K562 (cell line): ENCODE results near the gene IL3RA.

Source experiments
- EZH2 ChIP-seq: IDR thresholded peaks from 2 replicates; pipeline ENCODE4 v1.6.1; 2012; ENCODE audit warnings: low read depth, mild to moderate bottlenecking, inconsistent platforms, low read length, borderline replicate concordance
- NRF1 ChIP-seq, 2 experiments: fragments of 450-650 bp; IDR thresholded peaks in 1 of 2; conservative IDR thresholded peaks in 1 of 2; 2 replicates each; pipeline ENCODE4 v1.6.1; 2014; ENCODE audit warnings: mild to moderate bottlenecking in 2 of 2

- TF ChIP-seq EZH2: no peak
- no peak for TF ChIP-seq NRF1 (conservative IDR thresholded peaks at IDR 0.05 in 1 of 2, IDR thresholded peaks at IDR 0.05 in 1 of 2)
Measured at GRCh38 chrX:1394731-1395501, 58.3 kb downstream of the IL3RA start.
